GM19239 (cell line): Measurements from ENCODE around the gene PUS10.
A peak's percentile ranks its signal among the peaks of the same experiment; 100 is the strongest.

Experiments used
- DNase-seq: peaks from one replicate; pipeline ENCODE4 v3.0.0; 2011; ENCODE audit warnings: low spot score; ENCODE audit not compliant: insufficient read length
- FAIRE-seq: peaks from 2 replicates; lab custom pipeline; 2011; peaks lifted over from hg19 to GRCh38; lab: Jason Lieb, UNC

The PUS10 gene

DNA sequence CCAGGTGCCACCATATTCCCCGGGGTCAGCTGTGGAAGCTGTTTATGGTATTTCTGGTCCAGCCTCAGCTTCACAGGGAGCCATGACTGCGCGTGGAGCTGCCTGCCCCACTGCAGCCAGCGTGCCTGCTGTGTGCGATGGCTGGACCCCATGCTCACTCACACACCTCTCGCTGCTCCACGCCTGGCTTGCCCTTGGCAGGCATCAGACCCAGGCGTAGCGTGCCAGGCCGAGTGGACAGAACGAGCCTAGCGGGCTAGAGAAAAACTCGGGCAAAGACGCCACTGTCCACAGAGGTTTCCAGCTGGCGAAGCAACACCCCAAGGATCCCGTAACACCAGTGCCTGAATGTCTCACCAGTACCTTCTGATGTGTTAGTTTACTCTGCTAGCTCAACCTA is 43.4 kb downstream of the PUS10 start:
- DNase-seq (no peak), FAIRE-seq (no peak)

DNA sequence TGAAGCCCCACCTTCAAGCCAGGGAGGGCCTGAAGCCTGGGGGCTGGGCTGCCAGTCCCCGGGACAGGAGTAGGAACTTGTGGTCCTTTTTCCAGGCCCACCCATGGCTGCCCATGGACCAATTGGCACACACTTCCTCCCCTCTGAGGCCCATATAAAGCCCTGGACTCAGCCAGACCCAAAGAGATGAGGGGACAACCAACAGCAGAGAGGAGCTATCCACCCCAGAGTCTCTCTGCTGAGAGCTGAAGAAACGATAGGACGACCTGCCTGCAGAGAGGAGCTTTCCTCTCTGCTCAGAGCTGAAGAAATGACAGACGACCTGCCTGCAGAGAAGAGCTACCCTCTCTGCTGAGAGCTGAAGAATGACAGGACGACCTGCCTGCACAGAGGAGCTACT is 44.4 kb downstream of the PUS10 start:
- DNase-seq (no peak), FAIRE-seq (no peak)

DNA sequence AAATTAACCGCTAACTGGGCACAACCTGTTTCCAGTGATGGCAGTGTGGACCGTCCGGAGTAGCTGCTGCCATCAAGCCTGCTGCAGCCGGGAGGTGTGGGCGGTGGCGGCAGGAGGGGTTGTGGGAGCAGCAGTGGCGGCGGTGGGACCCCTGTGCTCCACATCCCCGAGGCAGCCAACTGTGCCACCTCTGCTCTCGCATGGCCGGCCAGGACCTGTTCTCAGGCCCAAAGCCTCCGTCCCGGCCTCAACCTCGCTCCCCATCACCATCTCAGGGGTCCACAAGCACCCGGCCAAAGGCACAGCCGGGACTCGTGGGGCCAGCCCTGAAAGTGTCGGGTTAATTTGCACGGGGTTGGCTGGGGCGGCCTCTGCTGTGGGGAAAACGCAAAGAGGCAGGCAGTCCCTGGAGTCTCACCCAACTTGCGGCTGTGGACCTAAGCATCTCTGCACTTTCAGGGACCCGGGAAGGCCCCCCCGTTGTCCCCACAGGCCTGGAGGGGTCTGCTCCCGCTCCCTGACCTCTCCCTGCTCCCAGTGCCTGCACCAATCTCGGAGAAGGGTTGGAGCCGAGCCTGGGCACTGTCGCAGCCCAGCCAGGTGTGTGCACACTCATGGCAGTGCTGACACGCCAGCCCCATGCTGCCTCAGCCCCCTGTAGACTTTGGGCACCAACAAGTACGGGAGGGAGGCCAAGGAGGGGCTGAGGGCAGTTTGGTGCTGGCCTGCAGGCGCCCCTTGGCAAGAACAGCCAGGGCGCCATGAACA is 45.0 kb downstream of the PUS10 start:
- no peak for FAIRE-seq

DNA sequence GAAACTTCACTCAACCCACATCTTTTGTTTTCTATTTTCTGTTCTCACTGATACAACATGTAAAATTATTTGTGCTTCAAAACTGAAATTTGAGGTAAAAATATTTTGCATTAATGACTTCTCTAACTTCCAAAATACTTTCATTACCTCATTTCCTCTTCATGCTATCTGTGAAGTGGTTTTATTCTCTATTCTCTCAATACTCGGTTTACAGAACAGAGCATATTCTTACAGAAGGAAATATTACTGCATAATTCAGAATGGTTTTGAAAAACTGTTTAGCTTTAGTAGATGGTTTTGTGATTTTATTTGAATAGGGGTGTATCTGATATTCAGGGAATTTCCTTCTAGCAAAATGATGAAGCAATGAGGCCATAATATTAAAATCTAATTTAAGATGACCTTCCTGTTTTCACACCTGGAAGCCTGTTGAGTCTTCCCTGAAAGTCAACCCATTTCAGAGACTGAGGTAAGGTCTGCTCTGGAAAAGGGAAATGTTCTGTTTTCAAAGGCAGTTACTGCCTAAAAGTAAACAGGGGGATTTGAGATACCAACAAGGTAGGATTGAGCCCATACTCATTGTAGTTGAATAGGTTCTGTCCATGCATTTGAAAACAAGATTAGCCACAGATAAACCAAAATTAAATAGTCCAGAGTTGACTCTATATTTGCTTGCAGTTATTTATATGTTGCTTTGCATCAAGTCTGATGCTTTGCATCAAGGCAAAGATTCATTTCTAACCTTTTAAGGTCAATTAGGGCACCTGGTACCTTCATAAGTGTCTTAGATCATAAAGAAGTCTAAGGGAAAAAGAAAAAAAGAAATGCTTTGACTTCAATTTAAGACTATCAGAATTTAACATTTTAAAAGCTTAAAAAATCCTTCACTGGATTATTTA is 51.3 kb downstream of the PUS10 start:
- DNase-seq (no peak), FAIRE-seq (peak; percentile 82)

More for the DNA sequence above, 45.0 kb downstream of the PUS10 start:
- DNase-seq, result no peak

DNA sequence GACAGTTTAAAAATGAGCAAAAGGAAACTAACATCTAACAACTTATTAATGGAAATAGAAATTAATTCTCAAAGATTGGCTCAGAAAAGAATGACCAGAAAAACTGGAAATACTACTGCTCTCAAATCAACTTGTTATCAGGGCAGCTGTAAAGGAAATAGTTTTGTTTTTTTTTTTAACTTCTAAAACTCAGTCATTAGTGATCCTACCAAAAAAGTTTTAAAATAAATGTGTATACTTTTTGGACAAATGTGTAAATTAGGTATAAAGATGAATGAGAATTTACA is 52.6 kb downstream of the PUS10 start:
- peak; percentile 69 for FAIRE-seq

DNA sequence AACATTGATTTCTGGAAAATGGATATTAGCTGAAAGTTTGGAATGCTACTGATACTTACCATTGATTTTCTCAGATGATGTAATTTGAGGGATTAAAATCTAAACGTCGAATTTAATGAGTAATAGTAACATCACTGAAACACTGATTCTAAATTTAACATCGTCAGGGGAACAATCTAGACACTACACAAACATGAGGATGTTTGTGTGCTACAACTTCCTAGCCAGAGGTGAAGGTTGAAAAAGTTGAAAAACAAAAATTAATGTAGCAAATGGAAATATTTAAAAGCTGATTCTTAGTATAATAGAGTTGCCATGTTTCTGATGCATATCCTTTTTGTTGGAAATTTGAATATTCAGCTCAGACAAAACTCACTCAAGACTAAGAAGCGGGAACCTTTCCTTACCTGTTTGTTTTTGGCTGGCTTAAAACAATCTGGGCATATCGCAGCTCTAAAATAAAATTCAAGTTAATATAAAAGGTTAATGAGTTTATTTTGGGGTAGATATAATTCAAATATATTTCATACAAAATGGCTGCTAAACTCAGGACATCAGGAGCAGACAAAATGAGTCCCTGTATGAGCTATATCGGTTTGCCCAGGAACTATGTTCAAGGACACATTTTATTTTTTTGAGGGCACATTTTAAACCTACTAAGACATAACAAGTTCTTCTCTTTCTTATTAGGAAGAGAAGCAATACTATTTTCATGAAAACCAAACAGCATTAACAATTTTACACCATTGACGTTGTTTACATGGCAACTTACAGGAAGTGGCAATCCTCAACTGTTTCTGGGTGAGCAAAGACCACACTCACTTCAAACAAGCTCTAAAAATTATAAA is 53.2 kb downstream of the PUS10 start:
- FAIRE-seq (peak; percentile 33), DNase-seq (no peak)

More for the DNA sequence above, 52.6 kb downstream of the PUS10 start:
- DNase-seq, result no peak

DNA sequence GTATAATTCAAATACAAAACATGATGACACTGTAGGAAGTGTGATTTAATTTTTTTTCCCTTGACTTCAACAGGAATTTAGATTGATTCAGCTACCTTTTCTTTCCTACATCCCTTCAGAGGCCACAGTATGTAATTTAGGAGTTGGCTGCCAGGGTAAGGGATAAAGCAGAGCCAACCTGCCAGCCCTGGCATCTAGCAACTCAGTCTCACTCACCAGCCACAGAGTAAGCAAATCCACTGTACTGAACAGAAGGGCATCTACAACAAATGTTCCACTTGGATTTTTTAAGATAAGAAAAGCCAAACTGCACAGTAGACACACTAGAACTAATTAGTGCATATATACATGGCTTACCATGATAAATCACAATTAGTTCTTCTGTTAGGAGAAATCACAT is 54.9 kb downstream of the PUS10 start:
- FAIRE-seq (no peak), DNase-seq (no peak)

DNA sequence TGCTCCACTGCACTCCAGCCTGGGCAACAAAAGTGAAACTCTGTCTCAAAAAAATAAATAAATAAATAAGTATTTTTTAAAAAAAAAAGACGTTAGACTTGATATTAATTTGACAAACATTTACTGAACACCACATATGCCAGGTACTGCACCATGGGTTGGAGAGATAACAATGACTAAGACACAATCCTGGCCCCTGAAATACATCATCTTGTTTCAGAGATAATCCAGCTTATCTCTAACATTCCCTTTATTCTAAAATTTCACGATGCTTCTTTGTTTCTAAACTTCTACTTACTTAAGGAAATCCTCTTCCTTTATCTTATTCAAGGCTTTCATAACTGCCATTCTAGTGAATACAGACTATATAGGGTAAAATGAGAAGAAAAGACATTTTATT is 55.5 kb downstream of the PUS10 start:
- DNase-seq (no peak), FAIRE-seq (no peak)

DNA sequence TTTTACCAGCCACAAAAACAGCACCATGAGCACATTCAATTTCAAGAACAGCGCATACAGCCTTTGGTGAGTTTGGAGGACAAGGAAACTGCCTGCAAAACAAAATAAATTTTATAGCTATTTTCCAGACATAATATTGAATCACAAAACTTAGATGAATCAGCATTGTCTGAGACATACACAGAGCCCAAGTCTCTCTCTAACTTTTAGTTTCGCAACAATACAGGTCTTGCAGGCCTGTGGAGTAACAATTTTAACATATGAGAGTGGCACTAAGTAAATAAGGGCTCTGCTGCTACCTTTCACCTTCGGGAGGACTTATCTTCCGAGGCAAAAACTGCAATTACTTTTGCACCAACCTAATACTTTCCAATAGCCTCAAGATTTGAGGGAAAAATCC is 56.6 kb downstream of the PUS10 start:
- FAIRE-seq, result no peak
- no peak for DNase-seq

DNA sequence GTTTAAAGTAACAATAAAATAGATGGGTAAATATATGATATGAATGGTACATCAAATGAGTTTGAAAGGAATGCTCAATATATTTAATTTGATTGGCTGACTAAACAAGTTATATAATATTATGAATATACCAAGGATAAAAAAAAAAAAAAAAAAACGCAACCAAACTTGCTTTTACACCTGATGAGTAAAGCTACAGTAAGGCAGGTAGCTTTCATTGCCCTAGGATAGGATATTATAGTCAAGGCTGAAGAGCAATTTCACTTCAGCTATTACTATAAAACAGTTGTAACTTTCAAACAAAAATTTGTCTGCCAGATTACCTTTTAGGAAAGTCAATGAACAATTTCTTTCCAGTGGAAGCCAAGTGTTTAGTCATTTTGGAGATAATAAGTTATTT is 57.3 kb downstream of the PUS10 start:
- no peak for FAIRE-seq
- no peak for DNase-seq

DNA sequence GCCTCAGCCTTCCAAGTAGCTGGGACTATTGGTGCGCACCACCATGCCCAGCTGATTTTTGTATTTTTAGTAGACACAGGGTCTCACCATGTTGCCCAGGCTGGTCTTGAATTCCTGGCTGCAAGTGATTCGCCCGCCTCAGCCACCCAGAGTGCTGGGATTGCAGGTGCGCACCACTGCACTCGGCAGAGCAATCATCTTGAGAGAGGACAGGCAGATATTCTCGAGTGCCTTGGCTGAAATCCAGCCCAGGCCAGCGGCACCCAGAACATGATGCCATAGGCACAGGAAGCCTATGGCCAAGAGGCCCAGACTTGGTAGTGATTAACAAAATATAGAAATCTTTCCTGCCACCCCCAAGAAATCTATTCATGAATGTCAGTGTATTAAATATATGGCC is 58.6 kb downstream of the PUS10 start:
- FAIRE-seq (no peak), DNase-seq (no peak)

DNA sequence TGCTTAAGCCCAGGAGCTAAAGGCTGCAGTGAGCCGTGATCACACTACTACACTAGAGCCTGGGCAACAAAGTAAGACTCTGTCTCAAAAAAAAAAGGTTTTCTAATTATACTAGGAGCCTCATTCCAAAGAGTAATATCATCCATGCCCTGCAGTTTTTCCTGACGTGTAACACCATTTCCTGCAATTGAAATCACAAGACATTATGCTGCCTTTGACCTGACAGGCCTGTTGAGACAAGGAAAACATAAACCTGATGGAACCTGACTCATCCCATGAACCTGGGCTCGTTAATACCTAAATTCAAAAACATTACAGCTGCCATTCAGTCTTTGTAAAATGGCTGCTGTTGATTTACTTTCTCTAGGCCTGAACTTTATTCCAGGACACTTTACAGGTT is 59.3 kb downstream of the PUS10 start:
- no peak for DNase-seq
- FAIRE-seq, result no peak

DNA sequence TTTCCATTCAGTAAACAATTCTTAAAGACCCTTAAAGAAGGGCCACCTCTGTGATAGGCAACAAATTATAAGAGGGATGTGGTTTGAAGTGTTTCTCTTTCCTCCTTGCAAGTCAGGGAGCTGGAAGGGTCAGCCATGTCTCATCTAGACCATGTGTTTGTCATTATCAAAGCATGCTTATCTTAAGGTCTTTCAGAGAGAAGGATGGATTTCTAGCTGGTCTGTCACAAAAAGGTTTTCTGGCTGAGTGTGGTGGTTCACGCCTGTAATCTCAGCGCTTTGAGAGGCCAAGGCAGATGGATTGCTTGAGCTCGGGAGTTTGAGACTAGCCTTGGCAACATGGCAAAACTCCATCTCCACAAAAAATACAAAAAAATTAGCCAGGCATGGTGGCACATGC is 59.7 kb downstream of the PUS10 start:
- FAIRE-seq, result no peak
- DNase-seq, result no peak

DNA sequence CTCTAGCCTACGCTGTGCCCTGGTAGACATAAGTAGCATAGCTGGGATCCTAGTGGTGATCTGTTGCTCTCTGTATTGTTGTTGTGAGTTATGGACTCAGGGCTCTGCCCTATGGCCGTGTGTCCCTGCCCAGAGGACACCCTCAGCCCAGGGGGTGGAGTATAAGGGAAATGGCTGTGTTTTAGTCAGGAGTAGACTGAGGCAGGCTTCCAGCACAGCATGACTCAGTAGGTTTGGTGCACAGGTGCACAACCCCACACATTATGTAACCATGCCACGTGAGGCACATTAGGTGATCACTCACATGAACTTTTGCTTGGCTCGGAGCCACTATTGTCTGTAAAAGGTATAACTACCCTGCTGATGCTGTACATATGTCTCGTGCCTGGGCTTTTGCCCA is 60.4 kb downstream of the PUS10 start:
- DNase-seq (no peak), FAIRE-seq (no peak)

DNA sequence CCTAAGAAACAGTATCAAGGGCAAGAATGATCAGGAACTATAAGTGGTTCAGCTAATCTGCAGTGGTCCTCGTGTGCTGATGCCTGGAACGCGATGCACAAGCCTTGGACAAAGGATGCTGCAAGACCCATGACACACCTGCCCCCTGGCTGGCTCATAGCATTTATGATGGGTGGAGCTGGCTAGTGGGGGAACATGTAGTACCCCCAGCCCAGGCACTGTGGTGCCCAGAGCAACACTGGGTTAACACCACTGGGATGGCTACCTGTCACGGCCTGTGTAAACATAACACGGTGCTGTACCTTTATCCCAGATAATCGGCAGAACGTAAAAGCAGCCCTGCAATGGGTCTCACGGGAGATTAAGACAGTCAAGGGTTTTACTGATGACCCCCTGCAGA is 60.8 kb downstream of the PUS10 start:
- DNase-seq (no peak), FAIRE-seq (no peak)

DNA sequence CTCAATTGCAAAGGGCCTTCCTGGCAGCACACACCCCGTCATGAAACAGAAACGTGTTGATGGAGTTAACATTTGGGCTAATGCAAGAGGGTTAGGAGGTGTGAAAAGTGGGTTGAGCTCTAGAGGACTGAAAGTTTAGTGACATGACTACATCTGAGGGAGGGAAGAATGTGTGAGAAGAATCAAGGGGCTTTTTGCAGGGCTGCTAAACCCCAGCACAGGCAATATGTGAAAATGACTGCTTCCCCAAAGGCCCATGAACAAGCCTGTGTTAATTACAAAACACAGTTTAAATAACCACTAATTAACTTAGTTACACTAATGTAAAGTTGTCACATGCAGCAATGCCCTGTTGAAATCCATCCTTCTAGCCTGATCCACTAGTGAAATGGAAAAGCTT is 63.9 kb downstream of the PUS10 start:
- FAIRE-seq (no peak), DNase-seq (no peak)

DNA sequence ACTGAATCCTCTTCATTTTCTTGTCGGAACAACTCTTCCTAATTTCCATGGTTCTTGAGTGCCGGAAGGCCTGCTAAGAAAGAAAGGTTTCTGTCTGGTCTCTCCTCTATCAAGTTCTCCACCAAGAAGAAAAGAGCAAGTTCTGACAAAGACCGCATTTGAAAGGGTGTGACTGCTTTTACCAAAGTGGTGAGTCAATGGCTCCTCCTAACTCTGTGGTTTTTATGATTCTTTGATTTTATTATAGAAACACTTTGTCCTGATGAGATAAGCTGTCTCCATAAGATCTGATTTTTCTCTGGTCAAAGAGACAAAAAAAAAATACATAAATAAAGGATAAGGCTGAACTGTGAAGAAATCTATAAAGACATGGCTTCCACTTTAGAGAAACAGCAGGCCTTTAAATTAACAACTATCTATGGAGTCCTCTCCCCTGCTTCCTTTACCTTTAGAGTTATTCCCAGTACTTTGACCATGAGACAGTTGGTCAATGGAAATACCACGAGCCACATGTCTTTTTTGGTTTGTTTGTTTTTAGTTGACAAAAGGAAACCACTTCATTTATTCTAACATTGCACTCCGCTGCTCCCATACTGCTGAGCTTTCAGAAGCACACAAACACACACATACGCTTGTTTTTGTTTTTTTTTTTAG is 69.0 kb downstream of the PUS10 start:
- DNase-seq (no peak), FAIRE-seq (peak; percentile 21)

DNA sequence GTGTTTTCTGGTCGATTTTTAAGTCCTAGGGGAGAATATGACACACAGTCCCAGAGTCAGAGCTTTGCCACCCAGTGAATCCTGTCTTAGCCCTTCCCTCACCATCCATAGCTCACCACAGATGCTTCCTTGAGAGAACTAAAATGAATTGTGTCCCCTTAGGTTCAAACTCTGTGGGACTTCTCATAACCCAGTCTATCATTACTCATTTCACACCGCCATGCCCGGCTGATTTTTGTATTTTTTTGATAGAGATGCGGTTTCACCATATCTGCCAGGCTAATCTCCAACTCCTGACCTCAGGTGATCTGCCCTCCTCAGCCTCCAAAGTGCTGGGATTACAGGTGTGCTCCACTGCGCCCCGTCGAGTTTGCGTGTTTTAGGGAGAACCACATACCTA is 69.9 kb downstream of the PUS10 start:
- no peak for DNase-seq
- FAIRE-seq, result no peak

DNA sequence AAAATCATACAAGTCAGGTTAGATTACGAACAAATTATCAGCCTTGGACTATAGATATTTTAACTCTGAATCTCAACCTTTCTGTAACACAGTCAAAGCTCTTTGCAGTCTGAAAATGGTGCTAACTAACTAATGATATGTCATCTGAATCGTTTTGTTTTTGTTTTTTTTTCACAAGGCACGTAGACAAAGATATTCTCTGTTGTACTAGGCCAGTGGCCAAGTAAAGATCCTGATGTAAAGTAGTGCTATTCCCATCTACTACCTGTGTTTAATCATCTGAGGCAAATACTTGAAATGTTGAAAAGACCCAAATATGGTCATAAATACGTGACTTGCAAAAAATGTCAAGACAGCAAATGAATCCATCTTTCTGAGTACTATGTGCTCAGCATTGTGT is 71.0 kb downstream of the PUS10 start:
- FAIRE-seq (no peak), DNase-seq (no peak)

DNA sequence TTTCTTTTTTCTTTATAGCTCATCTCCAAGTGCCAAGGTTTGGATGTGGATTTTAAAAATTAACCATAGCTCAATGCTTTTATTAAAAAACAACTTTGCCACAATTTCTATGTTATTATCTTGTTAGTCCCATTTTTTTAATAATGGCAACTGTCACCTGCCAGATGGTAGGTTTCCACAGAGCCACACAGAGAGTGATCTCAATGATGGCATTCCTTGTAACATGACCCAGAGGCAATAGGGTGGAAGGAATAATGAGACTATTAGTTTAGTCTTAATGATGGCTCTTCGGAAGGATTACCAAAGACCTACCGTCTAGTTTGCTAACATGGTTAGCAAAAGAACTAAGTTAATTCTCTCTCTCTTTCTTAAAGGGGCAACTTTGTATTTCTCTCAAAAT is 72.7 kb downstream of the PUS10 start:
- FAIRE-seq (peak; percentile 51), DNase-seq (no peak)
